ENCODE data around the gene TBXA2R.

DNA sequence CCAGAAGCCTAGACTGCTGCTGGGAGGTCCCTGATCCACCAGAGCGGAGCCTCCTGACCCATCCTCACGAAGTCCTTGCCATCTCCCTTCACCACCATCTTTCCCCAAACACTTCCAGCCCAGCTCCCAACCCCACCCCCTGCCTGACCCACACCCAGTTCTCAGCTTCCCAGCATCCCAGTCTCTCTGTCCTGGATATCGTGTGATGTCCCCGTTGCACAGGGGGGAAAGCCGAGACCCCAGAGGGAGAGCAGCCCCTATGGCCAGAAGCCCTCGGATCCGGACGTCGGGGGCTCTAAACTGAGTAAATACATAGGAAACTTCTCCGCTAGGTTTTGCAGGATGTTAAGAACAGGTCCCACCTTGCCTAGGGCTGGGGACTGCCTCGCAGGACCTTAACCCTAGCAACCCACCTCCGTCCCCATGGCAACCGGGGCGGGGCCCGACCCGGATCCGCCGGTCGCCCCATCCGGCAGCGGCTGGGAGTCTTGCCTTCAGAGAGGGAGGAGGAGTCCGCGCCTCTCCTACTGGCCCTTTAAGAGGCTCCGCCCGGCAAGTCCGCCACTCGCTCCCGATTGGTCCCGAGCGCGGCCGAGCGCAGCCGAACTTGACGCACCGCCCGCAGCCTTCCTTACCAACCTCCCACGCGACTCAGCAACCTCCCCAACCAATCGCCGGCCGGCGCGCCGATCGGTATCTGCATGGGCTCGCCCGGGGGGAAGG, 34.4 kb downstream of the TBXA2R start:
- no peak for TF ChIP-seq POLR2A (IDR thresholded peaks at IDR 0.05)
- TF ChIP-seq, protein P1, sequence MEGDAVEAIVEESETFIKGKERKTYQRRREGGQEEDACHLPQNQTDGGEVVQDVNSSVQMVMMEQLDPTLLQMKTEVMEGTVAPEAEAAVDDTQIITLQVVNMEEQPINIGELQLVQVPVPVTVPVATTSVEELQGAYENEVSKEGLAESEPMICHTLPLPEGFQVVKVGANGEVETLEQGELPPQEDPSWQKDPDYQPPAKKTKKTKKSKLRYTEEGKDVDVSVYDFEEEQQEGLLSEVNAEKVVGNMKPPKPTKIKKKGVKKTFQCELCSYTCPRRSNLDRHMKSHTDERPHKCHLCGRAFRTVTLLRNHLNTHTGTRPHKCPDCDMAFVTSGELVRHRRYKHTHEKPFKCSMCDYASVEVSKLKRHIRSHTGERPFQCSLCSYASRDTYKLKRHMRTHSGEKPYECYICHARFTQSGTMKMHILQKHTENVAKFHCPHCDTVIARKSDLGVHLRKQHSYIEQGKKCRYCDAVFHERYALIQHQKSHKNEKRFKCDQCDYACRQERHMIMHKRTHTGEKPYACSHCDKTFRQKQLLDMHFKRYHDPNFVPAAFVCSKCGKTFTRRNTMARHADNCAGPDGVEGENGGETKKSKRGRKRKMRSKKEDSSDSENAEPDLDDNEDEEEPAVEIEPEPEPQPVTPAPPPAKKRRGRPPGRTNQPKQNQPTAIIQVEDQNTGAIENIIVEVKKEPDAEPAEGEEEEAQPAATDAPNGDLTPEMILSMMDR (IDR thresholded peaks at IDR 0.05) = no peak
